GM18907 (cell line): ENCODE results near the gene C21orf58.
A peak's percentile ranks its signal among the peaks of the same experiment; 100 is the strongest.
"Not testable (repeated sequence)": the region's sequence is repeated elsewhere in the genome, so short reads cannot be mapped to it uniquely, and the experiment has no call there.

Experiments used
- ATAC-seq: cut with Tn5 transposase; IDR thresholded peaks from one replicate; pipeline ENCODE4 v1.9.1; 2021; ENCODE audit warnings: mild to moderate bottlenecking, moderate library complexity; ENCODE audit not compliant: unreplicated experiment

Gene C21orf58

DNA sequence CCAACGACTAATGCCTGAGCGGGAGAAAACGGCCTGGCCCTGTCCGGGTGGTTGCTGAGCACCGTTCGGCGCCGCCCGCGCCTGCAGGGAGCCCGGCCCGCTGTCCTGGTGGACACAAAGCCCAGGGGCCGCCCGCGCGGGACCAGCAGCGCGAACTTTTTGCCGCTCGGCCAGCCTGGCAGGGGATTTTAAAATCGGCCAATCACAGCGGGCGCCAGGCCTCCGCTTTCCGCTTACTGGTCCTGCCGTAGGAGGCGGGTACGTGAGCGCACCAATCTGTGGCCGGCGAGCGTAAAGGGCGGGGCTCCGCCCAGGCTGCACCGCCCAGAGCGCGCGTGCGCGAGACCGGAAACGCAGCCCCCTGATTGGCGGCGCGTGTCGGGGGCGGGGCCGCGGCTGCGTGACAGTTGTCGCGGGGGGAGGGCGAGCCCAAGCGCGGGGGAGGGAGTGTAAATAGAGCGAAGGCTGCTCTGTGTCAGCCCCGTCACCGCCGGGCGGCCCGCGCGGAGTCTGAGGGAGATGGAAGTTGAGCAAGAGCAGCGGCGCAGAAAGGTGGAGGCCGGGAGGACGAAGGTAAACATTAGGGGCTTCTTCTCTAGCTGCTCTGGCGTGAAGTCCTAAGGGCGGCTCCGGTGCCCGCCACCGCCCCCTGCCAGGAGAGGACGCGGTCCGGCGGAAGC, at the start of gene C21orf58, which contains the start of gene PCNT:
TSS of gene C21orf58 (minus strand) at position 161 of the 680 bp plus-strand sequence. CDS start 1,132 bp downstream, outside the sequence.
TSS of gene PCNT (plus strand) at position 447 of the 680 bp plus-strand sequence. CDS start at position 520, 73 bp downstream.
- peak; percentile 82 for ATAC-seq

- ATAC-seq, result not testable (repeated sequence)
These were observed 49.3 kb upstream of the C21orf58 start for GRCh38 chr21:46372947-46373346.

GRCh38 chr21:46372014-46372485, 48.4 kb upstream of the C21orf58 start:
- no peak for ATAC-seq

DNA sequence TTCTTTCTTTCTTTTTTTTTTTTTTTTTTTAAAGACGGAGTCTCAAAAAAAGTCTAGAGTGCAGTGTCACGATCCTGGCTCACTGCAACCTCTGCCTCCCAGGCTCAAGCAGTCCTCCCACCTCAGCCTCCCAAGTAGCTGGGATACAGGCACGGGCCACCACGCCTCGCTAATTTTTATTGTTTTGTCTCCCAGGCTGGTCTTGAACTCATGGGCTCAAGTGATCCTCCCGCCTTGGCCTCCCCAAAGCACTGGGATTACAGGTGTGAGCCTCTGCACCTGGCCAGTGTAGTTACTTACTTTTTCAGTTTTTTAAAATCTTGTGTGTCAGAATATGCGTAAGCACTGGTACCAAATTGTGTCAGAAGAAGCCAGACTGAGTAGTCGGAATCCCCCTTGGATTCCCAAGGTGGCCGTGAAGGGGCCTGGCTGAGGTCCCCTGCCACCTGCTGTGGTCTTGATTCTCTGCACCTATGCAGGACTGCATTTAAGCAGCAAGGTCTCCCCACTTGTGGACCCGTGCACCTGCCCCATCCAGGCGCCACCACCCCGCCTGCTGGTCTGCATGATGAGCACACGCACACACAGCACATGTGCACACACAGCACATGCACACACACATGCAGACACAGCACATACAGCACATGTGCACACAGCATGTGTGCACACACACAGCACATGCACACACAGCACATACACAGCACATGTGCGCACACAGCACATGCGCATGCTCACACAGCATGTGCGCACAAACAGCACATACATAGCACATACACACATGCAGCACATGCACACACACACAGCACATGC, 47.7 kb upstream of the C21orf58 start:
- ATAC-seq, result no peak

GRCh38 chr21:46369520-46370235, 46.0 kb upstream of the C21orf58 start:
- no peak for ATAC-seq

DNA sequence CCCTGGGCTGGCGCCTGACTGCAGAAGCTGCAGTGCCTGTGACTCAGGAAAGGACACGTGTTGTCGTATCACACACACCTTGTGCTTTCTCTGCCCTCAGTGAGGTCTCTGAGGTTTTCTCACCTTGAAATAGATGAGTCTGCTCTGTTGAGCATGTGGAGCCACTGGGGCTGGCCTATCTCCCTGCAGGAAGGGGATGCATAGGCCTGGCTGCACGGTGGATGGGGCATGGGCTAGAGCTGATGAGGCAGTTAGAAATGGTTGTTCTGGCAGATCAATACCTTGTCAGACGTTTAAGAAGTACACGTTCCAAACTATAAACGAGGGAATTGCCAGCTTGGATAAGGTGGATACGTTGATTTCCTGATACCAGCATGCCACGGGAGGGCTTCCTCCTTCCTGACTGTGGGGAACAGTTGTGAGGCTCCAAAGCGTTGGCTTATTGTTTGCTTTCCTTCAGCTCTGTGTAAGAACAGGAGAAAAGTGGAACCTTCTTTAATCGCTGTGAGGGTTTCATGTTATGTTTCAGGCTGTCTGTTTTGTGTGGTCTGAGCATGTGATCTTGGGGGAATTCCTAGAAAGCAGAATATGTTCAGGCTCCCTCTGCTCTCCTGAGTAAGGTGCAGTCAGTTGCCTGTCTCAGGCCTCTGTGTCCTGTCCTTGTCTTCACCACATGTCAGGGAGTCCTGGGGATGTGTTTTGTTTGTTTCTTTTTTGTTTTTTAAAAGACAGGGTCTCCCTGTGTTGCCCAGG, 45.0 kb upstream of the C21orf58 start:
- peak; percentile 64 for ATAC-seq

DNA sequence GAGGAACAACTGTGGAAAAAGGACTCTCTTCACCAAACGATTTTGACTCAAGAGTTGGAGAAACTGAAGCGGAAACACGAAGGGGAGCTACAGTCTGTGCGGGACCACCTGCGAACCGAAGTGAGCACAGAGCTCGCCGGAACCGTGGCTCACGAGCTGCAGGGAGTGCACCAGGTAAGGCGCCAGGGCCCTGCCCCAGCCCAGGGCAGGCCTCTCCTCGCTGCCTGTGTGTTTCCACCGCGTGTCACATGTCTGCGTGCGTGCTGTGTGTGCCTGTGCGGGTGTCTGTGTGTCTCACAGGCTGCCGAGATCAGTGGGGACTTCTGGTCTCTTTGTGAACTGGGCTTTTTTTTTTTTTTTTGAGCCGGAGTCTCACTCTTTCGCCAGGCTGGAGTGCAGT, 43.3 kb upstream of the C21orf58 start:
- ATAC-seq, result no peak

- no peak for ATAC-seq
These were observed 42.9 kb upstream of the C21orf58 start for GRCh38 chr21:46366561-46366960.

DNA sequence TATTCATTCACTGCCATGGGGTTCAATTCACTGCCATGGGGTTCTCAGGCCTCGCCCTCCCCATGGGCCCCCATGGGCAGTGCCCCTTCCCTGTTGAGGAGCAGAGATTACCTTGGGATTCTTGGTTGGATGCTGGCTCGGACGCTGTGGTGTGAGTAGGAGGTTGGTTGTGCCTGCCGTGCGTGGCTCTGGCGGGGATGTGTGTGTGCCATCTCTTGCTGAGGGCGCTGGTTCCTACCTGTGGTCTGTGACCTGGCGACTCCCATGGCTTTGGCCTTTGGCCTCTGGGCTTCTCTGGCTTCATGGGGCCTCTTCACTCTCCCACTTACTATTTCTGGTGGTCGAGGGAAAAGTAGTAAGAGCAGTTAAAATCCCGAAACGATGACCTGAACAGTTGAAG, 42.4 kb upstream of the C21orf58 start:
- ATAC-seq, result no peak

- no peak for ATAC-seq
These were observed 40.0 kb upstream of the C21orf58 start for GRCh38 chr21:46363698-46364097.

- no peak for ATAC-seq
These were observed 39.3 kb upstream of the C21orf58 start for GRCh38 chr21:46362946-46363345.

DNA sequence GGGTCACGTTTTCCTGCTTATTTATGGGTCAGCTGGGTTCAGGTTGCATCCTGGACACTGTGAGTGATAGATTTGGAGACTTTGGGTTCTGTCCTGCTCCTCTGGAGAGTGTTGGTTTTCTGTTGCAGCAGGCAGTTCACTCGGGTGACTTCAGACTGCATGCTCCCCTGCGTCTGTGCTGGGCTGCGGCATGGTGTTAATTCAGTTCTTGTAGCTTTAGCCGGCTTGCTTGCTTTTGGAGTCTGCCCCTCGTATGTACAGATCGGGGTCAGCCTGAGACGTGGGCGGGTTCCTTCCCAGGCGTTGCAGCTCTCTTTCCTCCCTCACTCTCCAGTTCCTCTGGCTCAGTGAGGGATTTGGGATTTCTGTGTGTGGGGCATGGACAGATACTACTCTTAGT, 38.3 kb upstream of the C21orf58 start:
- ATAC-seq, result no peak

DNA sequence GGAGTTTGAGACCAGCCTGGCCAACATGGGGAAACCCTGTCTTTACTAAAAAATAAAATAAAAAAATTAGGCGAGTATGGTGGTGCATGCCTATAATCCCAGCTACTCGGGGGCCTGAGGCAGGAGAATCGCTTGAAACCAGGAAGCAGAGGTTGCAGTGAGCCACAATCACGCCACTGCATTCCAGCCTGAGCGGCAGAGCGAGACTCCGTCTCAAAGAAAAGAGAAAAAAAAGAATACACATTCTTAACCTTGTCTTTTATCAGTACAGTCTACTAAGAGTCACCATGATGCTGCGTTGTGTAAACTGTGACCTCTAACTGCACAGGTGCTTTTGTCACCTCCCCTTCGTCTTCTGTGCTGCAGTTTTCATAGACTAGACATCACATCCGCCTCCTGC, 37.5 kb upstream of the C21orf58 start:
- no peak for ATAC-seq

GRCh38 chr21:46357684-46358425, 34.2 kb upstream of the C21orf58 start:
- ATAC-seq, result no peak

- no peak for ATAC-seq
These were observed 33.6 kb upstream of the C21orf58 start for GRCh38 chr21:46357335-46357604.

DNA sequence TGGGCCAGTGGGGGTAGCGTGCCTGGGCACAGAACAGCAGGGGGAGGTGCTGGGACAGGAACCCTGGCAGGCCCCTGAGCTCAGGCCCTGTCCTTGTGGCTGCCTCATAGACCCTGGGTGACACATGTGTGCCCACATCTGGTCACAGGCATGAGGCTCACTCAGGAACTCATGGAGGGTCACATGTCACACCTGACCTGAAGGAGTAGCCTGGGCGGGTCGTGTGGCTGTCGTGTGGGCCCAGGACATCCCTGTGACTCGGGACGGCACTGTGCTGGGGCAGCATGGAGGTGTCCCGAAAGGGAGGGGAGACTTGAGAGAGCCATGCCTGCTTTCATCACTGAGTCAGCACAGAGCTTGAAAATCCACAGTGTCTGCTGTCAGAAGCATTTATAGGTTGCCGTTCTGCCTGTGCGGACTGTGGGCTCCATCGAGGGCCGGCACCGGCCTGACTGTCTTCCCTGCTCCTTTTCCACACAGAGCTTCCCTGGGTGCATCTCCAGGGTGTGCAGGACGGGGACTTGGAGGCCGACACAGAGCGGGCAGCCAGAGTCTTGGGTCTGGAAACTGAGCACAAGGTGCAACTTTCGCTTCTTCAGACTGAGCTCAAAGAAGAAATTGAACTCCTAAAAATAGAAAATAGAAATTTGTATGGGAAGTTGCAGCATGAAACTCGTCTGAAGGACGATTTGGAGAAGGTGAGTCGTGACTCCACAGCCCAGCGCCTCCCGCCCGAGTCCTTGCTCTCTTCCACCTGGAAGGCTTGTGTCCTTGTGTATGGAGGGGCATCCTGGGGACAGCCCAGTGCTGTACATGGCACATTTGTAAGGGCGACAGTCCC, 33.0 kb upstream of the C21orf58 start:
- no peak for ATAC-seq

DNA sequence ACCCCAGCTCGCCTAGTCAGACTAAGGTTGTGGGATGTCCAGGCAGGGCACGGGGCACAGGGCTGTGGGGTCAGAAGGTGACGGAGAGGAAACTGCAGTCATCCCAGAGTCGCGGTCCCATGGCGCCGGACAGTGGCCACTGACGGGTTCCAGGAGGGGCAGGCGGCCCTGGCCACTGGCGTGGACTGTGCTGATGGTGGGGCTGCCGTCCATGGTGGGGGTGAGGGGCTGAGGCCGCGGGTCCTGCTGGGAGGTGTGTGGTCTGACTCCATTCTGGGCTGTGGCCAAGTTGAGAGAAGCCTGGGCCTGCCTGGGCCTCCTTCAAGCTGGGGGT, 32.3 kb upstream of the C21orf58 start:
- no peak for ATAC-seq

DNA sequence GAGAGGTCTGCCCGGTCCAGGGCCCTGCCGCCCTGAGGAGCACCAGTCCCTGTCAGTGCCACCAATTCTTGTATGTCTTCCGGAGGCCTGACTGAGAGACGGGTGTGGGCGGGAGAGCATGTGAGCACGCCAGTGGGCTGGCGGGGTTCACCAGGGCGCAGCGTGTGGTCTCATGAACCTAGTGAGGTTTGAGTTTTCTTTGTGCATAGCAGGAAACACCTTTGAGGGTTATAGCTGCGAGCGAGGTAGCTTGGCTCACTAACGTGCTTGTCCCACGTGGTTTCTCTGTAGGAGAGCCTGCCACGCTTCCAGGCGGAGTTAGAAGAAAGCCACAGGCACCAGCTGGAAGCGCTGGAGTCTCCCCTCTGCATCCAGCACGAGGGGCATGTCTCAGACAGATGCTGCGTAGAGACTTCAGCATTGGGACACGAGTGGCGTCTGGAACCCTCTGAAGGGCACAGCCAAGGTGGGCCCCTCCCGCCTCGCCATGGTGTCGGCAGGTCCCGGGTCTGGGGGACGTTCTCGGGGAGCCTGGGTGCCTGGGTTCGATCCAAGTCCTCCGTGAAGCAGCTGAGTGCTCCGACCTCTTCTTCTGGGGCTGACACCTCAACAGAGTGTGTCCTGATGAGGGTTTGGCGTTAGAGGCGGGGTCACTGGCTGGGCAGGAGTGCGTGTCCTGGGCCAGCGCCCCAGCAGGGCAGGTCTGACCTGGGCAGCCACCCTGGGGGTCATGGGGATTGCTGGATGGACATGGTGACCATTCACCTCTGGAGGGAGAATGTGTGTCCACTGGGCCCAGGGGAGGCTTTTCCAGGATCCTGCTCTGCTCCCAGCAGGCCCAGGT, 31.7 kb upstream of the C21orf58 start:
- no peak for ATAC-seq

- no peak for ATAC-seq
These were observed 30.8 kb upstream of the C21orf58 start for GRCh38 chr21:46354518-46354917.
